GM12892 (cell line): ENCODE results near the gene IFFO2.

Experiments used
- POLR2A ChIP-seq: IDR thresholded peaks from 2 replicates; pipeline ENCODE4 v1.6.1; 2011; ENCODE audit warnings: low read depth, low read length, control low read depth
- POLR2AphosphoS5 ChIP-seq: IDR thresholded peaks from 2 replicates; pipeline ENCODE4 v1.6.1; 2011; ENCODE audit warnings: low read depth, low read length, control low read depth
- TAF1 ChIP-seq: IDR thresholded peaks from 2 replicates; pipeline ENCODE4 v1.6.1; 2011; ENCODE audit warnings: low read depth, mild to moderate bottlenecking, control low read depth, low read length, borderline replicate concordance

- TF ChIP-seq POLR2AphosphoS5 (no peak), POLR2A (no peak), TAF1 (no peak)
Measured at GRCh38 chr1:18919956-18920355, 36.5 kb downstream of the IFFO2 start.
